GM23248 (cell line): ENCODE results near the gene MSH3. TPM values are rescaled to one million over a fixed set of nuclear protein-coding genes. Genes with fewer than 3 reads are reported as not detected.

Source experiments
- DNase-seq: peaks from one replicate; pipeline ENCODE4 v3.0.0-alpha.2; 2015
- H2AFZ ChIP-seq: fragments of 200-600 bp; sonication (generic); 2 replicates; pipeline ENCODE4 v1.6.1; 2016; ENCODE audit warnings: antibody characterized with exemption
- H3F3A ChIP-seq: fragments of 200-600 bp; sonication (generic); 2 replicates; pipeline ENCODE4 v1.6.1; 2016; ENCODE audit warnings: mild to moderate bottlenecking, antibody characterized with exemption, mixed run types; ENCODE audit not compliant: insufficient read depth
- H3K27ac ChIP-seq: fragments of 200-600 bp; sonication (generic); 2 replicates; pipeline ENCODE4 v1.5.1; 2016; ENCODE audit warnings: mild to moderate bottlenecking
- H3K27me3 ChIP-seq: fragments of 200-600 bp; sonication (generic); replicated peaks from 2 replicates; pipeline ENCODE4 v1.6.1; 2016; ENCODE audit warnings: mild to moderate bottlenecking; ENCODE audit not compliant: insufficient read depth
- H3K36me3 ChIP-seq: fragments of 200-600 bp; sonication (generic); 2 replicates; pipeline ENCODE4 v1.6.1; 2016; ENCODE audit warnings: low read depth, mild to moderate bottlenecking
- H3K4me1 ChIP-seq: fragments of 200-600 bp; sonication (generic); 2 replicates; pipeline ENCODE4 v1.6.1; 2016; ENCODE audit warnings: mild to moderate bottlenecking; ENCODE audit not compliant: insufficient read depth
- H3K4me2 ChIP-seq: fragments of 200-600 bp; sonication (generic); one replicate; pipeline ENCODE4 v1.6.1; 2016; ENCODE audit warnings: mild to moderate bottlenecking; ENCODE audit not compliant: unreplicated experiment
- H3K4me3 ChIP-seq: fragments of 200-600 bp; sonication (generic); 2 replicates; pipeline ENCODE4 v1.5.1; 2016; ENCODE audit warnings: mild to moderate bottlenecking
- H3K79me2 ChIP-seq: fragments of 200-600 bp; sonication (generic); 2 replicates; pipeline ENCODE4 v1.6.1; 2016; ENCODE audit warnings: mild to moderate bottlenecking; ENCODE audit not compliant: insufficient read depth
- H3K9ac ChIP-seq: fragments of 200-600 bp; sonication (generic); 2 replicates; pipeline ENCODE4 v1.6.1; 2016; ENCODE audit warnings: mild to moderate bottlenecking
- H3K9me2 ChIP-seq: fragments of 200-600 bp; sonication (generic); 2 replicates; pipeline ENCODE4 v1.6.1; 2016; ENCODE audit warnings: mixed run types, mild to moderate bottlenecking, moderate library complexity; ENCODE audit not compliant: insufficient read depth
- H3K9me3 ChIP-seq: fragments of 200-600 bp; sonication (generic); one replicate; pipeline ENCODE4 v1.6.1; 2017; ENCODE audit warnings: low read depth
- H4K20me1 ChIP-seq: fragments of 200-600 bp; sonication (generic); 2 replicates; pipeline ENCODE4 v1.6.0; 2016; ENCODE audit not compliant: insufficient read depth
- EZH2 ChIP-seq: fragments of 200-600 bp; sonication (generic); IDR thresholded peaks from 2 replicates; pipeline ENCODE4 v1.6.1; 2018; ENCODE audit warnings: antibody characterized with exemption, mild to moderate bottlenecking; ENCODE audit not compliant: insufficient read depth, poor library complexity, severe bottlenecking
- EZH2phosphoT487 ChIP-seq: fragments of 200-600 bp; sonication (generic); IDR thresholded peaks from 2 replicates; pipeline ENCODE4 v1.6.1; 2018; ENCODE audit warnings: antibody characterized with exemption, moderate library complexity, mild to moderate bottlenecking, low read depth; ENCODE audit not compliant: insufficient read depth
- WGBS, 2 experiments: methylation state at CpG; one replicate each; pipeline ENCODE4 v1.1.6; 2015 to 2017; ENCODE audit warnings: low lambda C conversion rate in 2 of 2, low coverage in 1 of 2; ENCODE audit errors: missing lambda C conversion rate in 2 of 2; 5-methylcytosine and 5-hydroxymethylcytosine counted together
- in situ Hi-C: fragments of 300-500 bp; cut with MboI; formaldehyde crosslinking; loops from 2 replicates; pipeline ENCODE4 v1.15.0; 2020
- polyA plus RNA-seq: library from polyadenylated mRNA; unstranded; fragments of >200 nt; fragmentation: Nextera tagmentation; extraction: Ambion mirVana; gene quantifications from 2 replicates; pipeline ENCODE4 v1.2.1, GENCODE V29; 2016
- total RNA-seq: library from RNA; depleted of rRNA; stranded (reverse); fragments of >200 nt; shearing (Covaris generic); gene quantifications from 2 replicates; pipeline ENCODE4 v1.2.3, GENCODE V29; 2014

MSH3 gene
- total and polyA plus RNA-seq, 2 experiments from 2014 or later = 11.7 to 14.0 TPM

DNA sequence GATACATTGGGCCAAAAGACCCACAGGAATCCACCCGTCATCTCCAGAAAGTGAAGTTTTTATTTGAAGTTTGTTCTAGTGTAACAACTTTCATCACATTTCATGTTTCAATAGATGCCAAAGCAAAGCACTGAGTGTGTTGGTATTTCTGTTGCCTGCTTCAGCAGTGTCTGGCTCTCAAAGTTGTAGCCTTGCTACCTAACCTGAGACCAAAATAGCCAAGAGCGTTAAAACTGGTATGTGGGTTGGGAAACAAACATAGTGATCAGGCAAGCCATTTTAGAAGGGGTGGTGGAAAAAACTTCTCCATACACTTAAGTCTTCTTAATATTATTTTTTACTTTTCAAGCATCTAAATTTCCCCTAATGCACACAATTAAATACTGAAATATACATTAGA lies 150.6 kb downstream of the MSH3 start:
- in situ Hi-C loops = no loop called here
- no peak overlapping the region for H3K4me3 ChIP-seq
- H3K4me1 ChIP-seq = no peaks in the 10 kb centered on the region
- TF ChIP-seq EZH2 = no peak
- TF ChIP-seq EZH2phosphoT487 = no peak
- no peak overlapping the region for H3K4me2 ChIP-seq
- H3K9me3 ChIP-seq = no peaks in the 10 kb centered on the region
- H3F3A ChIP-seq = no peaks in the 10 kb centered on the region
- H3K9ac ChIP-seq = no peak overlapping the region
- no peaks in the 10 kb centered on the region for H3K79me2 ChIP-seq
- H3K27me3 ChIP-seq = no peaks in the 10 kb centered on the region
- H4K20me1 ChIP-seq = no peaks in the 10 kb centered on the region
- no peak overlapping the region for H2AFZ ChIP-seq
- no peaks in the 10 kb centered on the region for H3K9me2 ChIP-seq
- no peak for DNase-seq
- no peak overlapping the region for H3K27ac ChIP-seq
- no peaks in the 10 kb centered on the region for H3K36me3 ChIP-seq
- 91 to 97% methylated on average over 2 of the region's 2 CpGs for WGBS, 2 experiments

GRCh38 chr5:80806929-80807328 lies 152.5 kb downstream of the MSH3 start:
- no peak for TF ChIP-seq EZH2phosphoT487
- TF ChIP-seq EZH2 = no peak
- Histone ChIP-seq H3K4me3 (no peak overlapping the region), H3K27me3 (no peaks in the 10 kb centered on the region)

GRCh38 chr5:80809451-80809850 lies 155.0 kb downstream of the MSH3 start:
- in situ Hi-C loops = no loop called here
- no peaks in the 10 kb centered on the region for H3K79me2 ChIP-seq

More at GRCh38 chr5:80806929-80807328, 152.5 kb downstream of the MSH3 start:
- no peak for DNase-seq
- in situ Hi-C loops = no loop called here
- no peaks in the 10 kb centered on the region for H3F3A ChIP-seq
- no peak overlapping the region for H2AFZ ChIP-seq
- H3K4me1 ChIP-seq = no peaks in the 10 kb centered on the region
- no peaks in the 10 kb centered on the region for H3K9me2 ChIP-seq
- H4K20me1 ChIP-seq = no peaks in the 10 kb centered on the region
- H3K4me2 ChIP-seq = no peak overlapping the region
- H3K79me2 ChIP-seq = no peaks in the 10 kb centered on the region
- no peak overlapping the region for H3K27ac ChIP-seq
- H3K36me3 ChIP-seq = no peaks in the 10 kb centered on the region
- H3K9ac ChIP-seq = no peak overlapping the region
- no peaks in the 10 kb centered on the region for H3K9me3 ChIP-seq

DNA sequence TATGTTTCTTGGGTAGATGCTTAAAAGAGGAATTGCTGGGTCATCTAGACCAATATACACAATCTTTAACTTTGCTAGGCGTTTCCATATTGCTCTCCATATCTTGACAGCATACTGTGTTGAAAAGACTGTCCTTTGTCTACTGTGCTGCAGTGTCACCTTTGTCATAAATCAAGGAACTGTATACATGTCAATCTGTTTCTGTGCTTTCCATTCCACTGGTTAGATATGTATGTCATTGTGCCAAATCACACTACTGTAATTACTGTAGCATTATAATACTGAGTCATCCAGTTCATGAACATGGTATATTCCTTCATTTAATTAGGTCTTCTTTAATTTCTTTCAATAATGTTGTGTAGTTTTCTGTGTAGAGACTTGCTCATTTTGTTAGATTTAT lies 156.0 kb downstream of the MSH3 start:
- no peaks in the 10 kb centered on the region for H3K9me3 ChIP-seq
- WGBS, 2 experiments = 91 to 100% methylated on average over 1 of the region's 1 CpG

More at GRCh38 chr5:80809451-80809850, 155.0 kb downstream of the MSH3 start:
- H3K27me3 ChIP-seq = no peaks in the 10 kb centered on the region
- no peaks in the 10 kb centered on the region for H3K9me3 ChIP-seq
- H2AFZ ChIP-seq = no peak overlapping the region
- no peaks in the 10 kb centered on the region for H3K4me1 ChIP-seq
- 96 to 97% methylated on average over 3 of the region's 3 CpGs for WGBS, 2 experiments
- H3K36me3 ChIP-seq = peaks cover 7% of the 10 kb centered on the region; the same call in 1 of the 2 replicates
- no peak for DNase-seq
- no peaks in the 10 kb centered on the region for H3F3A ChIP-seq
- H3K27ac ChIP-seq = no peak overlapping the region
- H4K20me1 ChIP-seq = no peaks in the 10 kb centered on the region
- no peak overlapping the region for H3K4me3 ChIP-seq
- no peak overlapping the region for H3K4me2 ChIP-seq
- no peaks in the 10 kb centered on the region for H3K9me2 ChIP-seq
- no peak overlapping the region for H3K9ac ChIP-seq
- TF ChIP-seq EZH2 (no peak), EZH2phosphoT487 (no peak)

GRCh38 chr5:80816590-80816989 lies 162.1 kb downstream of the MSH3 start:
- 96 to 100% methylated on average over 3 of the region's 3 CpGs for WGBS, 2 experiments
- Histone ChIP-seq H3K4me3 (no peak overlapping the region), H3K36me3 (peaks cover 10% of the 10 kb centered on the region; the same call in 1 of the 2 replicates), H4K20me1 (no peaks in the 10 kb centered on the region), H3K9me3 (no peaks in the 10 kb centered on the region), H3K9me2 (no peaks in the 10 kb centered on the region), H3K9ac (no peak overlapping the region), H2AFZ (no peak overlapping the region), H3K79me2 (no peaks in the 10 kb centered on the region), H3F3A (no peaks in the 10 kb centered on the region), H3K4me1 (no peaks in the 10 kb centered on the region), H3K4me2 (no peak overlapping the region), H3K27me3 (no peaks in the 10 kb centered on the region), H3K27ac (no peak overlapping the region)
- no peak for DNase-seq
- no peak for TF ChIP-seq EZH2phosphoT487
- no peak for TF ChIP-seq EZH2
- in situ Hi-C loops = no loop called here

More for the DNA sequence above, 156.0 kb downstream of the MSH3 start:
- Histone ChIP-seq H3K4me1 (no peaks in the 10 kb centered on the region), H3K9ac (no peak overlapping the region), H3K9me2 (no peaks in the 10 kb centered on the region), H3K4me3 (no peak overlapping the region), H3K27ac (no peak overlapping the region), H3K79me2 (no peaks in the 10 kb centered on the region), H4K20me1 (no peaks in the 10 kb centered on the region), H3K4me2 (no peak overlapping the region), H3K27me3 (no peaks in the 10 kb centered on the region), H3F3A (no peaks in the 10 kb centered on the region), H3K36me3 (peaks cover 10% of the 10 kb centered on the region; the same call in 1 of the 2 replicates), H2AFZ (no peak overlapping the region)
- DNase-seq = no peak
- no peak for TF ChIP-seq EZH2
- TF ChIP-seq EZH2phosphoT487 = no peak
- in situ Hi-C loops = no loop called here
